ENCODE data around the gene STX2.
"Not testable (repeated sequence)": the region's sequence is repeated elsewhere in the genome, so short reads cannot be mapped to it uniquely, and the experiment has no call there.

STX2 gene

GRCh38 chr12:130868412-130868811 lies 29.4 kb upstream of the STX2 start:
- DNase-seq: no peak

GRCh38 chr12:130863298-130863697 lies 24.2 kb upstream of the STX2 start:
- no peak for DNase-seq

- not testable (repeated sequence) for DNase-seq
Measured at GRCh38 chr12:130862771-130863170, 23.7 kb upstream of the STX2 start.

GRCh38 chr12:130862161-130862560 lies 23.1 kb upstream of the STX2 start:
- no peak for DNase-seq

GRCh38 chr12:130860311-130860710 lies 21.3 kb upstream of the STX2 start:
- DNase-seq: no peak

- no peak for DNase-seq
Measured at GRCh38 chr12:130859161-130859560, 20.1 kb upstream of the STX2 start.

- no peak for DNase-seq
Measured at GRCh38 chr12:130858084-130858483, 19.0 kb upstream of the STX2 start.

- DNase-seq: no peak
Measured at GRCh38 chr12:130856088-130856487, 17.0 kb upstream of the STX2 start.

GRCh38 chr12:130850418-130851021 lies 11.5 kb upstream of the STX2 start:
- DNase-seq: no peak

- DNase-seq: no peak
Measured at GRCh38 chr12:130849561-130850417, 10.7 kb upstream of the STX2 start.

GRCh38 chr12:130848785-130849305 lies 9.8 kb upstream of the STX2 start:
- not testable (repeated sequence) for DNase-seq

- not testable (repeated sequence) for DNase-seq
Measured at GRCh38 chr12:130848105-130848504, 9.1 kb upstream of the STX2 start.

GRCh38 chr12:130847112-130847511 lies 8.1 kb upstream of the STX2 start:
- no peak for DNase-seq

GRCh38 chr12:130846369-130846768 lies 7.3 kb upstream of the STX2 start:
- no peak for DNase-seq

GRCh38 chr12:130839770-130840404 lies 837 bp upstream of the STX2 start:
- no peak for DNase-seq

GRCh38 chr12:130838284-130838950 lies 633 bp downstream of the STX2 start:
- DNase-seq: no peak

GRCh38 chr12:130835436-130835835 lies 3.6 kb downstream of the STX2 start:
- no peak for DNase-seq

GRCh38 chr12:130835011-130835410 lies 4.0 kb downstream of the STX2 start:
- no peak for DNase-seq

- no peak for DNase-seq
Measured at GRCh38 chr12:130832561-130833209, 6.4 kb downstream of the STX2 start.

GRCh38 chr12:130831876-130832405 lies 7.1 kb downstream of the STX2 start:
- DNase-seq: no peak

GRCh38 chr12:130831246-130831645 lies 7.8 kb downstream of the STX2 start:
- no peak for DNase-seq

- no peak for DNase-seq
Measured at GRCh38 chr12:130830246-130830551, 8.9 kb downstream of the STX2 start.

Data from DMS79 treated with DMSO at 0.1 percent for 48 hours (cell line).